Tibial nerve (tissue), 4 donors: Measurements from ENCODE around the gene GPR37L1.

Source experiments
- EP300 ChIP-seq, 2 donors: sonication (generic); formaldehyde crosslinking; IDR thresholded peaks; one replicate each; pipeline ENCODE4 v1.6.1; 2017; ENCODE audit warnings: antibody characterized with exemption in 2 of 2, mild to moderate bottlenecking in 1 of 2
- POLR2A ChIP-seq, 2 donors: fragments of 450-650 bp; IDR thresholded peaks; one replicate each; pipeline ENCODE4 v1.6.1; 2017; ENCODE audit warnings: antibody characterized with exemption in 2 of 2, mild to moderate bottlenecking in 2 of 2, moderate library complexity in 2 of 2
- TF ChIP-seq, protein P1 (sequence below), 5 experiments: fragments of 200-600 bp in 3 of 5; fragments of 450-650 bp in 2 of 5; sonication (generic) in 3 of 5; IDR thresholded peaks; one replicate each; pipeline ENCODE4 v1.5.1; 2016 to 2019; ENCODE audit warnings: antibody characterized with exemption in 5 of 5, mild to moderate bottlenecking in 3 of 5, moderate library complexity in 2 of 5

DNA sequence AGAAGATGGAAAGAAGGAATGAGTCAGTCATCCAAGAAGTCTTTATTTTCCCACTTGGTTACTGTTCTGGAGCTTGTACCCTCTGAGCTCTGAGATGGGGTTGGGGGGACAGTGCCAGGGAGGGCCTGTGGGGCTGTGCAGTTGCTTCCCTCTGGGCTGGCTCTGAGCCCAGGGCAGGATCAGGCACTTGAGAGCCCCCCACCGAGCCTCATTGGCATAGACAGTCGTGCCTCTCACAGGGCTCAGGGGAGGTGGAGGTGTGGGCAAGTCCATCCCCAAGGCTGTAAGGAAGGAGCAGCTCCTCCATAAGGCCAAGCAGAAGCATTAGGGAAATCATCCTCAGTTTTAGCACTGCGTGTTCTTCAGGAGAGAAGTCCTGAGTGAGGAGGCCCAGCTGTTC lies 24.3 kb downstream of the GPR37L1 start:
- TF ChIP-seq, protein P1, sequence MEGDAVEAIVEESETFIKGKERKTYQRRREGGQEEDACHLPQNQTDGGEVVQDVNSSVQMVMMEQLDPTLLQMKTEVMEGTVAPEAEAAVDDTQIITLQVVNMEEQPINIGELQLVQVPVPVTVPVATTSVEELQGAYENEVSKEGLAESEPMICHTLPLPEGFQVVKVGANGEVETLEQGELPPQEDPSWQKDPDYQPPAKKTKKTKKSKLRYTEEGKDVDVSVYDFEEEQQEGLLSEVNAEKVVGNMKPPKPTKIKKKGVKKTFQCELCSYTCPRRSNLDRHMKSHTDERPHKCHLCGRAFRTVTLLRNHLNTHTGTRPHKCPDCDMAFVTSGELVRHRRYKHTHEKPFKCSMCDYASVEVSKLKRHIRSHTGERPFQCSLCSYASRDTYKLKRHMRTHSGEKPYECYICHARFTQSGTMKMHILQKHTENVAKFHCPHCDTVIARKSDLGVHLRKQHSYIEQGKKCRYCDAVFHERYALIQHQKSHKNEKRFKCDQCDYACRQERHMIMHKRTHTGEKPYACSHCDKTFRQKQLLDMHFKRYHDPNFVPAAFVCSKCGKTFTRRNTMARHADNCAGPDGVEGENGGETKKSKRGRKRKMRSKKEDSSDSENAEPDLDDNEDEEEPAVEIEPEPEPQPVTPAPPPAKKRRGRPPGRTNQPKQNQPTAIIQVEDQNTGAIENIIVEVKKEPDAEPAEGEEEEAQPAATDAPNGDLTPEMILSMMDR (IDR thresholded peaks at IDR 0.05): no peak
- TF ChIP-seq POLR2A (IDR thresholded peaks at IDR 0.05) (no peak), EP300 (IDR thresholded peaks at IDR 0.05) (no peak)
